Right ventricle myocardium inferior (tissue), 1 donor: ENCODE measurements around the gene STX4. TPM values are rescaled to one million over a fixed set of nuclear protein-coding genes. Genes with fewer than 3 reads are reported as not detected.

ENCODE experiments used
- ATAC-seq: fragments of 200-7000 bp; cut with Tn5 transposase; one replicate; pipeline ENCODE4 v1.9.1; 2020; ENCODE audit warnings: mild to moderate bottlenecking, moderate library complexity
- DNase-seq: peaks from one replicate; pipeline ENCODE4 v3.0.0; 2021; ENCODE audit errors: missing footprints
- intact Hi-C: fragments of 100-400 bp; cut with DNase I; formaldehyde crosslinking; loops from one replicate; pipeline ENCODE4 v1.11.0; 2022
- total RNA-seq: library from RNA; stranded (reverse); fragmentation: NEBNext Ultra II Directional; extraction: Animal tissue kit (Norgen Biotek cat#: 25700); gene quantifications from one replicate; pipeline ENCODE4 v1.2.1, GENCODE V29; 2021
- donor health status: DM: no; HTN: yes; CAD: no; lungs with severe emphysema.

The STX4 gene
- total RNA-seq, 1 donor from 2014 or later: 42.3 TPM

DNA sequence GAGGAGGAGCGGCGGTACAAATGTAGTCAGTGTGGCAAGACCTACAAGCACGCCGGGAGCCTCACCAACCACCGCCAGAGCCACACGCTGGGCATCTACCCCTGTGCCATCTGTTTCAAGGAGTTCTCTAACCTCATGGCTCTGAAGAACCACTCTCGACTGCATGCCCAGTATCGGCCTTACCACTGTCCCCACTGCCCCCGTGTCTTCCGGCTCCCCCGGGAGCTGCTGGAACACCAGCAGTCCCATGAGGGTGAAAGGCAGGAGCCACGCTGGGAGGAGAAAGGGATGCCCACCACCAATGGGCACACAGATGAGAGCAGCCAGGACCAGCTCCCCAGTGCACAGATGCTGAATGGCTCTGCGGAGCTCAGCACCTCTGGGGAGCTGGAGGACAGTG is 43.7 kb downstream of the STX4 start:
- no peak for ATAC-seq
- intact Hi-C loops: loop anchor here (10.0 kb wide), 1 partner anchor 378 kb away; the partner anchor contains the start of gene ARMC5
- no peak for DNase-seq

DNA sequence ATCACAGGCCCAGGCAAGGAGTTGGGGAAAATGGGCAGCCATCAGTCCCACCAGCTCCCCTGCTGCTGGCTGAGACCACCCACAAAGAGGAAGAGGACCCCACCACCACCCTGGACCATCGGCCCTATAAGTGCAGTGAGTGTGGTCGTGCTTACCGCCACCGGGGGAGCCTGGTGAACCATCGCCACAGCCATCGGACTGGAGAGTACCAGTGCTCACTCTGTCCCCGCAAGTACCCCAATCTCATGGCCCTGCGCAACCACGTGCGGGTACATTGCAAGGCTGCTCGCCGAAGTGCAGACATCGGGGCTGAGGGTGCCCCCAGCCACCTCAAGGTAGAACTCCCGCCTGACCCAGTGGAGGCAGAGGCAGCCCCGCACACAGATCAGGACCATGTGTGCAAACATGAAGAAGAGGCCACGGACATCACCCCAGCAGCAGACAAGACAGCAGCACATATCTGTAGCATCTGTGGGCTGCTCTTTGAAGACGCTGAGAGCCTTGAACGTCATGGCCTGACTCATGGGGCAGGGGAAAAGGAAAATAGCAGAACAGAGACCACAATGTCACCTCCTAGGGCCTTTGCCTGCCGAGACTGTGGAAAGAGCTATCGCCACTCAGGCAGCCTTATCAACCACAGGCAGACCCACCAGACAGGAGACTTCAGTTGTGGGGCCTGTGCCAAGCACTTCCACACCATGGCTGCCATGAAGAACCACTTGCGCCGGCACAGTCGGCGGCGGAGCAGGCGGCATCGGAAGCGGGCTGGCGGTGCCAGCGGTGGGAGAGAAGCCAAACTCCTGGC is 44.4 kb downstream of the STX4 start:
- no peak for DNase-seq
- intact Hi-C loops: loop anchor here (10.0 kb wide), 1 partner anchor 377 kb away; the partner anchor contains the start of gene ARMC5

GRCh38 chr16:31078597-31079341 is 45.4 kb downstream of the STX4 start:
- ATAC-seq (no peak), DNase-seq (no peak)
- intact Hi-C loops: loop anchor here (10.0 kb wide), 1 partner anchor 376 kb away; the partner anchor contains the start of gene ARMC5

More for the DNA sequence above, 44.4 kb downstream of the STX4 start:
- no peak for ATAC-seq

DNA sequence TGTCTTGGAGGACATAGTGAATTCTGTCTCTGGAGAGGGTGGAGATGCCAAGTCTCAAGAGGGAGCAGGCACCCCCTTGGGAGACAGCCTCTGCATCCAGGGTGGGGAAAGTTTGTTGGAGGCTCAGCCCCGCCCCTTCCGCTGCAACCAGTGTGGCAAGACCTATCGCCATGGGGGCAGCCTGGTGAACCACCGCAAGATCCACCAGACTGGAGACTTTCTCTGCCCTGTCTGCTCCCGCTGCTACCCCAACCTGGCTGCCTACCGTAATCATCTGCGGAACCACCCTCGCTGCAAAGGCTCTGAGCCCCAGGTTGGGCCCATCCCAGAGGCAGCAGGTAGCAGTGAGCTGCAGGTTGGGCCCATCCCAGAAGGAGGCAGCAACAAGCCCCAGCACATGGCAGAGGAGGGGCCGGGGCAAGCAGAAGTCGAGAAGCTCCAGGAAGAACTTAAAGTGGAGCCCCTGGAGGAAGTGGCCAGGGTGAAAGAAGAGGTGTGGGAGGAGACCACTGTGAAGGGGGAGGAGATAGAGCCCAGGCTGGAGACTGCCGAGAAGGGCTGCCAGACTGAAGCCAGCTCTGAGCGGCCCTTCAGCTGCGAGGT is 46.1 kb downstream of the STX4 start:
- no peak for ATAC-seq
- DNase-seq: no peak
- intact Hi-C loops: loop anchor here (10.0 kb wide), 1 partner anchor 375 kb away; the partner anchor contains the start of gene ARMC5

DNA sequence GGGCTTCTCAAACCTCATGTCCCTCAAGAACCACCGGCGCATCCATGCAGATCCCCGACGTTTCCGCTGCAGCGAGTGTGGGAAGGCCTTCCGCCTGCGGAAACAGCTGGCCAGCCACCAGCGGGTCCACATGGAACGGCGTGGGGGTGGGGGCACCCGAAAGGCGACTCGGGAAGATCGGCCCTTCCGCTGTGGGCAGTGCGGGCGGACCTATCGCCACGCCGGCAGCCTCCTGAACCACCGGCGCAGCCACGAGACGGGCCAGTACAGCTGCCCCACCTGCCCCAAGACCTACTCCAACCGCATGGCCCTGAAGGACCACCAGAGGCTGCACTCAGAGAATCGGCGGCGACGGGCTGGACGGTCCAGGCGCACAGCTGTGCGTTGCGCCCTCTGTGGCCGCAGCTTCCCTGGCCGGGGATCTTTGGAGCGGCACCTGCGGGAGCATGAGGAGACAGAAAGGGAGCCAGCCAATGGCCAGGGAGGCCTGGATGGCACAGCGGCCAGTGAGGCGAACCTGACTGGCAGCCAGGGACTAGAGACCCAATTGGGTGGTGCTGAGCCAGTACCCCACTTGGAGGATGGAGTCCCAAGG is 46.8 kb downstream of the STX4 start:
- ATAC-seq (no peak), DNase-seq (no peak)
- intact Hi-C loops: no loop called here

DNA sequence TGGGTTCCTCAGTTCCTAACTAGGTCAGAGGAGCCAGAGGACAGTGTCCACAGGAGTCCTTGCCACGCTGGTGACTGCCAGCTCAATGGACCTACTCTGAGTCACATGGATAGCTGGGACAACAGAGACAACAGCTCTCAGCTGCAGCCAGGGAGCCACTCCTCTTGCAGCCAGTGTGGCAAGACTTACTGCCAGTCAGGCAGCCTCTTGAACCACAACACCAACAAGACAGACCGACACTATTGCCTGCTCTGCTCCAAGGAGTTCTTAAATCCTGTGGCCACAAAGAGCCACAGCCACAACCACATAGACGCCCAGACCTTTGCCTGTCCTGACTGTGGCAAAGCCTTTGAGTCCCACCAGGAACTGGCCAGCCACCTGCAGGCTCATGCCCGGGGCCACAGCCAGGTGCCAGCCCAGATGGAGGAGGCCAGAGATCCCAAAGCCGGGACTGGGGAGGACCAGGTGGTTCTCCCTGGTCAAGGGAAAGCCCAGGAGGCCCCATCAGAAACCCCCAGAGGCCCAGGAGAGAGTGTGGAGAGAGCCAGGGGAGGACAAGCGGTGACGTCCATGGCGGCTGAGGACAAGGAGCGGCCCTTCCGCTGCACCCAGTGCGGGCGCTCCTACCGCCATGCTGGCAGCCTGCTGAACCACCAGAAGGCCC is 47.5 kb downstream of the STX4 start:
- DNase-seq (no peak), ATAC-seq (no peak)
- intact Hi-C loops: no loop called here

GRCh38 chr16:31081428-31082351 is 48.3 kb downstream of the STX4 start:
- intact Hi-C loops: no loop called here
- no peak for ATAC-seq
- DNase-seq: no peak

GRCh38 chr16:31082368-31083045 is 49.1 kb downstream of the STX4 start:
- intact Hi-C loops: no loop called here
- DNase-seq (no peak), ATAC-seq (no peak)

- intact Hi-C loops: no loop called here
- DNase-seq (no peak), ATAC-seq (no peak)
Observed at GRCh38 chr16:31083081-31083480, 49.7 kb downstream of the STX4 start.

- intact Hi-C loops: no loop called here
Observed at GRCh38 chr16:31083556-31083955, 50.2 kb downstream of the STX4 start.

GRCh38 chr16:31083981-31084380 is 50.6 kb downstream of the STX4 start:
- ATAC-seq (no peak), DNase-seq (peak; percentile 43)
- intact Hi-C loops: no loop called here

More at GRCh38 chr16:31083556-31083955, 50.2 kb downstream of the STX4 start:
- DNase-seq (no peak), ATAC-seq (no peak)

DNA sequence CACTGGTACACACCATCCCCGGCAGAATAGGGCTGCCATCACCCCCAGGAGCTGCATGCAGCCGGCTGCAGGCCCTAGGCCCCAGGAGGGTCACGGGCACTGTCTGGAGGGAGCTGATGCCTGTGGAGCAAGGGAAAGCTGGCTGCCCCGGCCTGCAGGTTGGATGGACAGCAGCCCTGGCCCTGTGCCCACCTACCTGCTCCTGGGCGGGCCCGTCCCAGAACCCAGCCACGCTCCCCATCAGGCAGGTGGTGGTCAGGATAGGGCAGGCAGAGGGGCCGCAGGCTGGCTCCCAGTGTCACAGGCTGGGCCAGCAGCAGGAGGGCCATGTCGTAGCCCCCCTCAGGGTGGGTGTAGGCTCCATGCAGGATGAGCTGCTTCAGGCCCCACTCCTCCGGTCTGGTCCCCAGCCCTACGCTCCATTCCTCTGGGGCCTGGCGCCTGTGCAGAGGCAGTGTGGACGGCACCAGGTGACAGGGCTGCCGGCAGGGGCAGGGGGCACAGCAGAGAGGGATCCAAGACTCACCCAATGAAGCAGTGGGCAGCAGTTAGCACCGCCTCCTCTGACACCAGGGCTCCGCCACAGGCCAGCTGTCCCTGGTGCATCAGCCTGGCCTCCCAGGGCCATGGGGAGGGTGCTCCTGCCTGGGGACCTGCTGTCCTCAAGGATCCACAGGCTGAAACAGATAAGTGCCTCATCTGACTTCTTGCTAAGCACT is 51.4 kb downstream of the STX4 start:
- DNase-seq: peak; percentile 43
- intact Hi-C loops: no loop called here
- ATAC-seq: no peak

GRCh38 chr16:31085411-31085810 is 52.1 kb downstream of the STX4 start:
- intact Hi-C loops: no loop called here
- ATAC-seq: no peak
- DNase-seq: peak; percentile 26

- ATAC-seq (no peak), DNase-seq (peak; percentile 48)
- intact Hi-C loops: no loop called here
Observed at GRCh38 chr16:31085873-31086628, 52.7 kb downstream of the STX4 start.

DNA sequence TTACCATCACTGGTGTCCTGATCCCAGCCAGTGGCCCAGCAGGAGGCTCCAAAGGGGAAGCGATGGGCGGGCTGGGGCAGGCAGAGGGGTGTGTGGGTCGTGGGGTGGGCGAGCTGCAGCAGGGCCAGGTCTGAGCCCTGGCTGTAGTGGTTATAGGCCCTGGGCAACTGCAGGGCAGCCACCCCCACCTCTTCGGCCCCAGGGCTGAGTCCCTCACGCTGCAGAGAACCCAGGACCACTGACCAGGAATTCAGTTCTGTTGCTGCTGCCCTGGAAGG is 53.2 kb downstream of the STX4 start:
- intact Hi-C loops: no loop called here
- DNase-seq: no peak
- ATAC-seq: no peak

DNA sequence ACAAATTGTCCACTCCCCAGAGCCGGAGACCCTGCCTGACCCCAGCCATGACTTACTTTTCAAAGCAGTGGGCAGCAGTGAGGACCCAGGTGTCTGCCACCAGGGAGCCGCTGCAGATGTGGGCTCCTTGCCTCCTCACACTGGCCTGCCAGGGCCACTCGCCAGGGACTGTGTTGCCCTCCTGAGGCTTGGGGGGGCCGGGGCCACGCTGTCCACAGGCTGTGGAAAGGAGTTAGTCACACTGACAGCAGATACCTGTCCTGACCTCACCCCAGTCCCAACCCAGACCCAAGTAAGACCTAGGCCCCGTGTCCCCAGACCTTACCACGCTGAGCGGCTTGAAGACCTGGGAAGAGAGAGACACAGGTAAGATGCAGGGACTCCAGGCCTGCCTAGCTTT is 54.1 kb downstream of the STX4 start:
- intact Hi-C loops: no loop called here
- DNase-seq (peak; percentile 20), ATAC-seq (no peak)
